Effector CD8-positive, alpha-beta T cell (primary cell): ENCODE measurements around the gene COG1.

ENCODE experiments used
- DNase-seq: peaks from one replicate; lab custom pipeline; 2025; lab: John Stamatoyannopoulos, UW

The COG1 gene

DNA sequence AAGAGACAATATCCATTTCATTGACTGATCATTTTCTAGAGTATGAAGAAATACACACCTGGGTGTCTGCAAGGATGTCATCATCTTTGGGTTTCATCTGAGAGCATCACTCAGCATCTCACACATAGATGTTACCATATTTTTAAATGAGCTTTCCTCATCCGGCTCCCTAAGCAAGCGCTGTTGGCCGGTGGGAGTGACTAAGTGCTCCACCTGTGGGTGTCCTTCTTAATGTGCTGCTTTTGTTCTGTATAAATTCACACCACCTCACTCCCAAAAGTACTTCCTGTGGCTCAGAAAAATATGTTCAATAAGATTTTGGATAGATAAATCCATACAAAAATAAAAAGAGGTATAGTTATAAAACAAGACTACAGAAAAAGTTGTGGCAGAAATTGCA, 20.6 kb upstream of the COG1 start:
- DNase-seq: no peak

DNA sequence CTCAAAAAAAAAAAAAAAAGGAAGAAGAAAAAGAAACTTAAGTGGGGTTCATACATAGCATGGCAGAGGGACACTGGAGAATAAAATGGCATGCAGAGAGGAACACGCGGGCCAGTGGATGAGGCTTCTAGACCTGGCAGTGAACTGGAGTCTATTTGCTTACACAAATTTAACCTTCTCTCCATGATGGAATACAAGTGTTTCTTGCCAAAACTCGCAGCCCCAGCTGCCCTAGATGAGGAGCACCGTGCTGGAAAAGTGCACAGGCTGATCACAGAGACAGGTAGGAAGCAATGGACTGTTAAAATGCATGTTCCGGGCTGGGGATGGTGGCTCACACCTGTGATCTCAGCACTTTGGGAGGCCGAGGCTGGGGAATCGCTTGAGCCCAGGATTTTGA, 18.7 kb upstream of the COG1 start:
- DNase-seq: no peak

DNA sequence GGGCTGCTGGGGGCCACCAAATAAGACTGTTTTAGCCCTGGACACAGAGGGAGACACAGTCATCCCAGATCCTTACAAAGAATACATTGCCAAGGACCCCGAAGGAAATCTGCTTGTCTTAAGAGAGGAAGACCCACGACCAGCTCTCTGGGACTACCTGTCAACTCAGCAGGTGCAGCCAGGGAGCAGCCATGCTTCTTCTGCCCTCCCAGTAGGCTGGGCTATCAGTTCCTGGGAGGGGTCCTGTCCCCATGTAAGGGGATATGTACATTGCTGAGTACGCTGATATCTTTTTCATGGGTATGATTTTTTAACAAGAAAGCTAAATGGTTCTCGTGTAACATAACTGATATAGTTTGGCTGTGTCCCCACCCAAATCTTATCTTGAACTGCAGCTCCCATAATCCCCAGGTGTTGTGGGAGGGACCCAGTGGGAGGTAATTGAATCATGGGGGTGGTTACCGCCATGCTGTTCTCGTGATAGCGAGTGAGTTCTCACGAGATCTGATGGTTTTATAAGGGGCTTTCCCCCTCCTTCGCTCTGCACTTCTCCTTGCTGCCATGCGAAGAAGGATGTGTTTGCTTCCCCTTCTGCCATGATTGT, 16.8 kb upstream of the COG1 start:
- DNase-seq: no peak

GRCh38 chr17:73179387-73179786, 13.5 kb upstream of the COG1 start:
- DNase-seq: no peak

DNA sequence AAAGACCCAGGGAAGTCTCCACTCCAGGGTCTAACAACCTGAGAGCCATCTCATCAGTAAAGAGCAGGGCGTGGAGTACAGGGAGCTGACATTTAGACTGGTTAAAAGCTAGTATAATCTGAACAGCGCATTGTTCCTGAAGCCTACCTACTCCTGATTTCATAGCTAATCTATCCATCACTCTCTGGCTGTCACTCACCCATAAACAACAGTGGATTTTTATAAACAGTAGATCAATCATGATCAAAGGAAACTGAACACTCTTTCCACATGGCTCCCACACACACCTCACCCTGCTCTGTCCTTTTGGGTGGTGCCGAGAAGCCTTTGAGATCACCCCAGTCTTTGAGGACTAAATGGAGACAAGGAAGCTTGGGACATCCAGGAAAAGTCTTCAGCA, 13.0 kb upstream of the COG1 start:
- no peak for DNase-seq

DNA sequence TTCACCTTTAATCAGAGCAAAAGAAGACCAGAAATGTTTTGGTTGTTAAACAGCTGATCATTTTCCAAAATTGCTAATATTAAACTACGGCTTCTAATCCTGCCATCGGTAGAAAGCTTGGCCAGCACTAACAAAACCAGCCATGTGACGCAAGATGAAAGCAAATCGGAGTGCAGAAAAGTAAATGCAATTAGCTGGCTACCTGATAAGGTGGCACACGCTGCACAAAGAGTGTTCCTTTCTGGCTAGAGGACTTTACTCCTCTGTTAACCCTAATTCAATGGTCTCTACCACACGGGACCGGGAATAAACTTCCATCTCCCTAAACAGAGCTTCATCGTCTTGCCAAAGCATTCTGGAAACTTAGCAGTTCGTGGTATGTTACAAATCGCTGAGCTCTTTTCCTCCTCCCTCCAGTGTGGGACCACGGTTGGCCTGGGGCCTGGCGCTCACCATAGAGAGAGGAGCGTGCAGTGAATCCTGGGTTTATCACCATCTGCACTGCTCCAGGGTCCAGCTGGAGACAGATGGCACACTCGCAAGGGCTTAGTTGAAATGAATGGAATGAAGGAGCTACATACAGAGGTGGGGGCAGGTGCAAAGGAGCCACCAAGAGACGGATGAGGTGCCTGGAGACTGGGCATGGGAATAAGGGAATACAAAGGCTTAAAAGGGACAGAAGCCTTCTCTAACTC, 10.1 kb upstream of the COG1 start:
- DNase-seq: no peak

DNA sequence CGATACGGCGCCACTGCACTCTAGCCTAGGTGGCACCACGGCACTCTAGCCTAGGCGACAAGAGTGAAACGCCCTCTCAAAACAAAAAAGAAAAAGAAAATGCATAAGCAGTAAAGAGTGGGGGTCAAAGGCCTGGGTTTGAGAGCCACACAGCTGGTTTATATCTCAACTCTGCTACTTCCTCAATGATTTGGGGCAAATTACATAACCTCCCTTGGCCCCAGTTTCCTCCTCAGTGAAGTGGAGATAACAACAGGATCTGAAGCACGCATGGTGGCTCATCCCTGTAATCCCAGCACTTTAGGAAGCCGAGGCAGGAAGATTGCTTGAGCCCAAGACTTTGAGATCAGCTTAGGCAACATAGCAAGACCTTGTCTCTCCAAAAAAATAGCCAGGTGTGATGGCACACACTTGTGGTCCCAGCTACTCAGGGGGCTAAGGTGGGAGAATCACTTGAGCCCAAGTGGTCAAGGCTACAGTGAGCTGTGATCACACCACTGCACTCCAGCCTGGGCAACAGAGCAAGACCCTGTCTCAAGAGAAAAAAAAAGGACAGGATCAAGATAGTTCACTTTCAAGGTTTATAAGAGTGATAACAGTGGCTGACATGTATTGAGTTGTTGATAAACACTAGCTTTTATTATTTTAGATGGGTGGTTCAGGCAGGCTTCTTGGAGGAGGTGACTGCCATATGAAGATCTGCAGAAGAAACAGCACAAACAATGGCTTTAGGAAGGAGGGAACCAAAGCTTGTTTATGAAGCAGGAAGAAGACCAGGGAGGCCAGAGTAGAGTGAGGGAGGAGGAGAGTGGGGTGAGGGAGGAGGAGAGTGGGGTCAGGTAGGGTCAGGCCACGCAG, 8.5 kb upstream of the COG1 start:
- DNase-seq: no peak

- no peak for DNase-seq
These were observed 6.4 kb upstream of the COG1 start for GRCh38 chr17:73186283-73187050.

DNA sequence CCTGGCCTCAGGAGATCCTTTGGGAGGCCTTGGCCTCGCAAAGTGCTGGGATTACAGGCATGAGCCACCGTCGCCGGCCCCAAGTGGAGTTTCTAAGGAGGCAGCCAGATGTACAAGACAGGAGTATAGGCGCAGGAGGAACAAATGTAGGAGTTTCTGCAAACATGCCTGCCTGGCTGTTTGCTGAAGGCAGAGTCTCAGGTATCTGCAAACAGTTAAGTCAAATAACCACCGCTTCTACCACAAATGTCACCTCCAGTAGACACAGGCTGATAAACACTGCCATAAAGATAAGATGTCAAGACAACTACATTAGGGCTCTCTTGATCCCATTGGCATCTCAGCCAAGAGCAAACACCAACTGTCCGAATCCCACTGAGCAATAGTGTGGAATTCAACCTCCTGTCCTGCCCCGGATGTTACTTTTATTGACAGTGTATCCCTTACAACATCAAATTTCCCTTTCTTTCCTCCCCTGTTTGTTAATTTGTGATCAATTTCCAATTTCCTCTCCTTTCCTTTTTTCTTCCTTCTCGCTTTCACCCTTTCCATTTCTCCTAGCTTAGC, 5.6 kb upstream of the COG1 start:
- DNase-seq: no peak

GRCh38 chr17:73188011-73188410, 4.8 kb upstream of the COG1 start:
- no peak for DNase-seq

- no peak for DNase-seq
These were observed 3.3 kb upstream of the COG1 start for GRCh38 chr17:73189417-73190099.

GRCh38 chr17:73191443-73192205, 1.2 kb upstream of the COG1 start:
- peak; percentile 48 for DNase-seq

DNA sequence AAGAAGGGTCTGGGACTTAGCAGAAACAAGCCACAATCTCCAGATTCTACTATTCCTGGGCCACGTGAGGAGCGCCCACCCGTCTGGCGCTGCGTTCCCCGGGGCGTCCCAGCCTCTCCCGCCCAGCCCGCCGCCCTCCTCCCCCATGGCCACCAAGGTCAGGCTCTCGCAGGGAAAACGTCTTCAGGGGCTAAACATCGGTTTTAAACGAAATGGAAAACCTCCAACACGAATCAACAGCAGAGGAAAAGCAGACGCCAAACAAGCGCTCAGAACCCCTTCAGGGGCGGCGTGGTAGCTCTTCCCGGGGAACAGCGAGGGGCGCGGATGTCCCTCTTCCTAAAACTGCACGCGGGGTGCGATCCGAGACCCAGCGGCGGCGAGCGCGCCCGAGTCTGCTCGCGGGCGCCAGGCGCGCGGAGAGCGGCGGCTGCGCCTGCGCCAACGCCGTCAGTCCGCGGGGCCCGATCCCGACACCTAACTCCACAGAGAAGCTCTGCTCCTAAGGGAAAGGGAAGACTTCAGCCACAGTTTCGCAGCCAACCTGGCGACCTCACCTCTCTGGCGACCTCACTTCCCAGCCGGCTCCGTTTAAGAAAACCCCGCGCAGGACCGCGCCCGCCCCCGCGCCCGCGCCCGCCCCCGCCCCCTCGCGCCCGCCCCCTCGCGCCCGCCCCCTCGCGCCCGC, 505 bp upstream of the COG1 start:
- DNase-seq: peak; percentile 64

DNA sequence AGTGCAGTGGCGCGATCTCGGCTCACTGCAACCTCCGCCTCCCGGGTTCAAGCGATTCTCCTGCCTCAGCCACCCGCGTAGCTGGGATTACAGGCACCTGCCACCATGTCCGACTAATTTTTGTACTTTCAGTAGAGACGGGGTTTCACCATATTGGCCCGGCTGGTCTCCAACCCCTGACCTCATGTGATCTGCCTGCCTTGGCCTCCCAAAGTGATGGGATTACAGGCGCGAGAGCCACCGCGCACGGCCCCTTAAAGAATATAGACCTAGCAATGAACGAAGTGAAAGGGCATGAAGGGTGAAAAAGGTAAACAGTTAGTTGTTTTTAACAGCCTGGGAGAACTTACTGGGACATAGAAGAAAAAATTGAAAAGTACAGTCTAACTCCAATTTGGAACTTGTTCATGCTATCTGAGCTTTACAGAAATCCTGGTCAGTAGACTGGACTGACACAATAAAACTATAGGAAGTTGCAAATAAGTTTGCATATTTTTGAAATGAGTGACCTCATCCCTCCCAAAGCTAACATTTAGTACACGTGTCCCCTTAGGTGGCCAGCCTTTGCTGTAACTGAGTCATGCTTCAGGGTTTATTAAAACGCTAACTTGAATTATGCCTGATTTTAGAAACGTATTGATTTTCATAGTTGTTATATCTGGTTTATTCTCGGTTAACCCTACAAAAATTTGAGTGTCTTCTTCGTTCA, 1.8 kb downstream of the COG1 start:
- no peak for DNase-seq

DNA sequence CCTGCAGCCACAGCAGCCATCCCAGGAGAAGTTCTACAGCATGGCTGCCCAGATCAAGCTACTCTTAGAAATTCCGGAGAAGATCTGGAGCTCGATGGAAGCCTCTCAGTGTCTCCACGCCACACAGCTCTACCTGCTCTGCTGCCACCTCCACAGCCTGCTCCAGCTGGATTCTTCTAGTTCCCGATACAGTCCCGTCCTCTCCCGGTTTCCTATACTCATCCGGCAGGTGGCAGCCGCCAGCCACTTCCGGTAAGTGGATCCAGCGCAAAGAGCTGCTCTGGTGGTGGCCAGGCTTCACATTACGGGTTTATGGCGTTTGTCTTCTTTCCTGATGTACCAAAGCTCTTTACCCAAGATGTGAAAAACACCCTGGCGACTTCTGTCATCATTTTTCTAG, 3.6 kb downstream of the COG1 start:
- DNase-seq: no peak

GRCh38 chr17:73197161-73197560, 4.3 kb downstream of the COG1 start:
- no peak for DNase-seq

GRCh38 chr17:73198201-73198929, 5.5 kb downstream of the COG1 start:
- no peak for DNase-seq

DNA sequence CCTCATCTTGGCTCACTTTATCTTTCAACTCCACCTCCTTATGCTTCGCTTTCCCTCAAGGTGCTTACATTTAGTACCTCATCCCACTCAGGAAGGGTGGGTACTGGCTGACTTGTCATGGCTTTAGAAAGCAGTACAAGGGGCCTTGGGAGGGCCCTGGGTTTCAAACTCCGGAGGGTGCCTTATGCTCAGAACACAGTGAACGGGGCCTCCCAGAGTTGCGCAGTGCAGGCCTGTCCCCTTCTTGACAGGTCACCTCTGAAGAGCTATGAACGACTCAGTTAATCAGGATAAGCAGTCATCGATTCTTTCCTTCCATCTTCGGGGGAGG, 6.0 kb downstream of the COG1 start:
- no peak for DNase-seq
